H9 (cell line): ENCODE results near the gene THEMIS. TPM values are rescaled to one million over a fixed set of nuclear protein-coding genes. Genes with fewer than 3 reads are reported as not detected.

Experiments used
- DNase-seq: peaks from one replicate; pipeline ENCODE4 v3.0.0-alpha.2; 2017
- H2AFZ ChIP-seq: one replicate; pipeline ENCODE4 v1.6.1; 2013; ENCODE audit warnings: mild to moderate bottlenecking, low read length, control low read depth, moderate library complexity
- H2AK5ac ChIP-seq: 2 replicates; pipeline ENCODE4 v1.6.1; 2013; ENCODE audit warnings: low read length, control low read depth, mixed read lengths; ENCODE audit not compliant: insufficient read length
- H2BK120ac ChIP-seq: one replicate; pipeline ENCODE4 v1.6.1; 2013; ENCODE audit warnings: low read depth, mild to moderate bottlenecking, low read length, control low read depth, inconsistent platforms; ENCODE audit not compliant: poor library complexity, severe bottlenecking
- H2BK12ac ChIP-seq: 2 replicates; pipeline ENCODE4 v1.6.1; 2013; ENCODE audit warnings: low read length, control low read depth, mixed read lengths, low read depth; ENCODE audit not compliant: insufficient read length
- H2BK15ac ChIP-seq: 2 replicates; pipeline ENCODE4 v1.6.1; 2013; ENCODE audit warnings: low read depth, low read length, control low read depth
- H2BK20ac ChIP-seq: one replicate; pipeline ENCODE4 v1.6.1; 2013; ENCODE audit warnings: low read depth, mild to moderate bottlenecking, low read length, control low read depth, inconsistent platforms; ENCODE audit not compliant: poor library complexity, severe bottlenecking
- H2BK5ac ChIP-seq: 2 replicates; pipeline ENCODE4 v1.6.1; 2013; ENCODE audit warnings: low read length, control low read depth, mixed read lengths; ENCODE audit not compliant: insufficient read length
- H3K14ac ChIP-seq: 2 replicates; pipeline ENCODE4 v1.6.1; 2013; ENCODE audit warnings: low read length, control low read depth; ENCODE audit not compliant: insufficient read depth
- H3K18ac ChIP-seq: 2 replicates; pipeline ENCODE4 v1.6.1; 2013; ENCODE audit warnings: low read depth, mild to moderate bottlenecking, mixed read lengths, low read length, control low read depth; ENCODE audit not compliant: insufficient read length
- H3K23ac ChIP-seq: 2 replicates; pipeline ENCODE4 v1.6.1; 2013; ENCODE audit warnings: low read length, control low read depth, mixed read lengths, low read depth; ENCODE audit not compliant: insufficient read length
- H3K23me2 ChIP-seq: 2 replicates; pipeline ENCODE4 v1.6.1; 2013; ENCODE audit warnings: low read depth, mild to moderate bottlenecking, mixed read lengths, low read length, control low read depth; ENCODE audit not compliant: insufficient read length, poor library complexity, severe bottlenecking
- H3K27ac ChIP-seq: 2 replicates; pipeline ENCODE4 v1.5.1; 2013; ENCODE audit warnings: low read length, control low read depth, mixed read lengths, low read depth; ENCODE audit not compliant: insufficient read length
- H3K27me3 ChIP-seq: 2 replicates; pipeline ENCODE4 v1.6.1; 2013; ENCODE audit warnings: low read length, control low read depth, inconsistent platforms; ENCODE audit not compliant: insufficient read depth
- H3K4ac ChIP-seq: 2 replicates; pipeline ENCODE4 v1.6.1; 2013; ENCODE audit warnings: low read depth, mild to moderate bottlenecking, control low read depth, inconsistent platforms, low read length, moderate library complexity
- H3K4me1 ChIP-seq: 2 replicates; pipeline ENCODE4 v1.6.1; 2013; ENCODE audit warnings: low read length, control low read depth, inconsistent platforms; ENCODE audit not compliant: insufficient read depth
- H3K4me2 ChIP-seq: 2 replicates; pipeline ENCODE4 v1.6.1; 2013; ENCODE audit warnings: low read length, control low read depth, mixed read lengths; ENCODE audit not compliant: insufficient read length, insufficient read depth
- H3K56ac ChIP-seq: 2 replicates; pipeline ENCODE4 v1.6.1; 2013; ENCODE audit warnings: low read depth, mild to moderate bottlenecking, mixed read lengths, low read length, control low read depth; ENCODE audit not compliant: insufficient read length
- H3K79me1 ChIP-seq: 2 replicates; pipeline ENCODE4 v1.6.1; 2013; ENCODE audit warnings: low read depth, mild to moderate bottlenecking, moderate library complexity, low read length, control low read depth, inconsistent platforms; ENCODE audit not compliant: insufficient read depth, poor library complexity, severe bottlenecking
- H3K79me2 ChIP-seq: 2 replicates; pipeline ENCODE4 v1.6.1; 2013; ENCODE audit warnings: low read length, control low read depth, inconsistent platforms; ENCODE audit not compliant: insufficient read depth
- H3K9ac ChIP-seq: 2 replicates; pipeline ENCODE4 v1.6.1; 2013; ENCODE audit warnings: low read length, control low read depth, mixed read lengths; ENCODE audit not compliant: insufficient read length; ENCODE audit errors: extremely low read depth
- H3K9me3 ChIP-seq: one replicate; pipeline ENCODE4 v1.6.1; 2013; ENCODE audit warnings: low read depth, low read length, inconsistent platforms; ENCODE audit not compliant: control insufficient read depth
- H3T11ph ChIP-seq: one replicate; pipeline ENCODE4 v1.6.1; 2013; ENCODE audit warnings: mild to moderate bottlenecking, low read length, control low read depth, inconsistent platforms
- H4K20me1 ChIP-seq: one replicate; pipeline ENCODE4 v1.6.1; 2013; ENCODE audit not compliant: control insufficient read depth, insufficient read length, insufficient read depth
- H4K5ac ChIP-seq: 2 replicates; pipeline ENCODE4 v1.6.1; 2013; ENCODE audit warnings: low read depth, mild to moderate bottlenecking, mixed read lengths, low read length, control low read depth; ENCODE audit not compliant: insufficient read length
- H4K8ac ChIP-seq: replicated peaks from 2 replicates; pipeline ENCODE4 v1.6.1; 2013; ENCODE audit warnings: low read length, control low read depth, mixed read lengths, low read depth; ENCODE audit not compliant: insufficient read length
- H4K91ac ChIP-seq: 2 replicates; pipeline ENCODE4 v1.6.1; 2013; ENCODE audit warnings: low read depth, mild to moderate bottlenecking, moderate library complexity, mixed read lengths, low read length, control low read depth; ENCODE audit not compliant: insufficient read length
- H3K27ac Mint-ChIP-seq, 3 experiments: 2 replicates in 2 of 3; 3 replicates in 1 of 3; pipeline ENCODE4 v1.8.0; 2020 to 2021; ENCODE audit warnings: mixed read lengths in 3 of 3, mild to moderate bottlenecking in 1 of 3, moderate library complexity in 1 of 3
- H3K27me3 Mint-ChIP-seq: 2 replicates; pipeline ENCODE4 v1.8.0; 2021; ENCODE audit warnings: low read depth, mild to moderate bottlenecking, moderate library complexity, mixed read lengths
- H3K36me3 Mint-ChIP-seq, 3 experiments: 2 replicates in 2 of 3; 3 replicates in 1 of 3; pipeline ENCODE4 v1.8.0; 2020 to 2021; ENCODE audit warnings: low read depth in 3 of 3, mixed read lengths in 3 of 3; ENCODE audit not compliant: insufficient read depth in 1 of 3
- H3K4me1 Mint-ChIP-seq, 2 experiments: 2 replicates each; pipeline ENCODE4 v1.8.0; 2020; ENCODE audit warnings: mixed read lengths in 2 of 2
- H3K4me3 Mint-ChIP-seq, 2 experiments: 2 replicates in 1 of 2; 3 replicates in 1 of 2; pipeline ENCODE4 v1.8.0; 2020 to 2021; ENCODE audit warnings: mild to moderate bottlenecking in 2 of 2, mixed read lengths in 2 of 2, moderate library complexity in 1 of 2
- H3K9me3 Mint-ChIP-seq, 2 experiments: 2 replicates in 1 of 2; 3 replicates in 1 of 2; pipeline ENCODE4 v1.8.0; 2020; ENCODE audit warnings: mild to moderate bottlenecking in 2 of 2, mixed read lengths in 2 of 2, moderate library complexity in 1 of 2
- WGBS: extraction: QIAGEN DNeasy Blood & Tissue Kit; methylation state at CpG from one replicate; pipeline ENCODE4 v1.1.7; 2013; ENCODE audit warnings: missing lambda C conversion rate, low lambda C conversion rate, mixed read lengths; ENCODE audit not compliant: insufficient read length; ENCODE audit errors: extremely low coverage; 5-methylcytosine and 5-hydroxymethylcytosine counted together
- total RNA-seq: library from RNA; stranded (reverse); gene quantifications from 2 replicates; pipeline ENCODE4 v1.2.1, GENCODE V29; 2021
- TF ChIP-seq, protein P1 (sequence below): fragments of 200-600 bp; sonication (generic); conservative IDR thresholded peaks from 3 replicates; pipeline ENCODE4 v1.8.0; 2021; ENCODE audit warnings: antibody characterized with exemption, mild to moderate bottlenecking

THEMIS gene
- total RNA-seq, 1 experiment from 2014 or later = not detected

DNA sequence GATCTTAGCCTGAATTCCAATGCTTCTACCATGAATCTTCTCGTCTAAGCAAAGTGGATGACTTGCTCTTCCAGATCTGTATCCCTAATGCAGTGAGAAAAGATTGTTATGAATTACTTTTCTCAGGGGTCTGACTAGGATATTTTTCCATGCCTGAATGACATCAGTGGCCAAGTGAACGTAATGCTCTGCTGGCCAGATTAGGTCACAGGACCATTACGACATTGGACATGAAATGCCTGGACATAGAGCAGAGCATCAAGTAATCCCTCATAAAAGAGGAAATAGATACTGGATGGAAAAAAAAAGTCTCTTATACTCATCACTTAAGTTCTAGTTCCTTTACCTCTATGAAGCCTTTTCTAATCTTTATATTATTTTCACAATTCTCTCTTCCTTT lies 12.1 kb upstream of the THEMIS start:
- no peaks in the 10 kb centered on the region for H4K20me1 ChIP-seq
- no peaks in the 10 kb centered on the region for H3K23me2 ChIP-seq
- H4K8ac ChIP-seq = no peak overlapping the region
- no peak overlapping the region for H3K18ac ChIP-seq
- H2AFZ ChIP-seq = no peak overlapping the region
- H2BK12ac ChIP-seq = no peak overlapping the region
- Mint-ChIP-seq H3K4me3 (no peak overlapping the region), H3K9me3 (peaks cover 2 to 13% of the 10 kb centered on the region in 2 experiments; a peak in 4 of 5 replicates), H3K36me3 (peaks cover 0 to 1% (median 0%) of the 10 kb centered on the region in 3 experiments; a peak in 1 of 7 replicates), H3K27ac (no peak overlapping the region), H3K4me1 (no peaks in the 10 kb centered on the region), H3K27me3 (no peaks in the 10 kb centered on the region)
- no peak overlapping the region for H3K56ac ChIP-seq
- no CpG with 5 or more reads among the region's 3 CpGs for WGBS
- H4K91ac ChIP-seq = no peak overlapping the region
- TF ChIP-seq, protein P1, sequence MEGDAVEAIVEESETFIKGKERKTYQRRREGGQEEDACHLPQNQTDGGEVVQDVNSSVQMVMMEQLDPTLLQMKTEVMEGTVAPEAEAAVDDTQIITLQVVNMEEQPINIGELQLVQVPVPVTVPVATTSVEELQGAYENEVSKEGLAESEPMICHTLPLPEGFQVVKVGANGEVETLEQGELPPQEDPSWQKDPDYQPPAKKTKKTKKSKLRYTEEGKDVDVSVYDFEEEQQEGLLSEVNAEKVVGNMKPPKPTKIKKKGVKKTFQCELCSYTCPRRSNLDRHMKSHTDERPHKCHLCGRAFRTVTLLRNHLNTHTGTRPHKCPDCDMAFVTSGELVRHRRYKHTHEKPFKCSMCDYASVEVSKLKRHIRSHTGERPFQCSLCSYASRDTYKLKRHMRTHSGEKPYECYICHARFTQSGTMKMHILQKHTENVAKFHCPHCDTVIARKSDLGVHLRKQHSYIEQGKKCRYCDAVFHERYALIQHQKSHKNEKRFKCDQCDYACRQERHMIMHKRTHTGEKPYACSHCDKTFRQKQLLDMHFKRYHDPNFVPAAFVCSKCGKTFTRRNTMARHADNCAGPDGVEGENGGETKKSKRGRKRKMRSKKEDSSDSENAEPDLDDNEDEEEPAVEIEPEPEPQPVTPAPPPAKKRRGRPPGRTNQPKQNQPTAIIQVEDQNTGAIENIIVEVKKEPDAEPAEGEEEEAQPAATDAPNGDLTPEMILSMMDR = no peak
- no peak overlapping the region for H2BK120ac ChIP-seq
- no peak overlapping the region for H2BK15ac ChIP-seq
- H3K79me2 ChIP-seq = no peaks in the 10 kb centered on the region
- H3K27me3 ChIP-seq = no peaks in the 10 kb centered on the region
- H3K9me3 ChIP-seq = no peaks in the 10 kb centered on the region
- no peak overlapping the region for H4K5ac ChIP-seq
- no peak overlapping the region for H2AK5ac ChIP-seq
- no peaks in the 10 kb centered on the region for H3K4me1 ChIP-seq
- H3K4ac ChIP-seq = no peak overlapping the region
- no peak overlapping the region for H3K23ac ChIP-seq
- H3K27ac ChIP-seq = no peak overlapping the region
- no peak overlapping the region for H3T11ph ChIP-seq
- DNase-seq = no peak
- H3K9ac ChIP-seq = no peak overlapping the region
- H2BK20ac ChIP-seq = no peak overlapping the region
- no peak overlapping the region for H2BK5ac ChIP-seq
- H3K79me1 ChIP-seq = no peaks in the 10 kb centered on the region
- no peak overlapping the region for H3K4me2 ChIP-seq
- no peak overlapping the region for H3K14ac ChIP-seq
